GM12875 (cell line): Measurements from ENCODE around the gene CRACDL.

Source experiments
- H3K4me3 ChIP-seq: one replicate; pipeline ENCODE4 v1.5.1; 2011; ENCODE audit warnings: low read depth, low read length, control low read depth
- TF ChIP-seq, protein P1 (sequence below): IDR thresholded peaks from 2 replicates; pipeline ENCODE4 v1.5.1; 2011; ENCODE audit warnings: low read depth, mild to moderate bottlenecking, control low read depth, inconsistent platforms, low read length, moderate library complexity, borderline replicate concordance; ENCODE audit not compliant: insufficient read depth

Gene CRACDL

DNA sequence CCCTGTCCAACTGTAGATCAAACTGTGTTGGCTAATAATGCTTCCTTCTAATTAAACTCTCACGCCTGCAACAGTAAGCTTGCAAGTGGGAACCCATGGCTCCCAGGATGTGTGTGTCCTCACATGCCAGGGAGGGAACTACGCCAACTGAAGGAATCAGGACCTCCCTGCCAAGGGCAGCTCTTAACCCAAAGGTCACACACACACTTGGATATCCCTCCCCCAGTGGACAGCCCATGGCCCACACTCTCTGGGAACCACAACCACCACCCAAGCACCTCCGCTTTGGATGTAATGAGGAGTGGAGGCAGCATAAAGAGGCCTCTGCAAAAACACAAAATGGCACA, 102.1 kb downstream of the CRACDL start:
- H3K4me3 ChIP-seq: no peak overlapping the region
- TF ChIP-seq, protein P1, sequence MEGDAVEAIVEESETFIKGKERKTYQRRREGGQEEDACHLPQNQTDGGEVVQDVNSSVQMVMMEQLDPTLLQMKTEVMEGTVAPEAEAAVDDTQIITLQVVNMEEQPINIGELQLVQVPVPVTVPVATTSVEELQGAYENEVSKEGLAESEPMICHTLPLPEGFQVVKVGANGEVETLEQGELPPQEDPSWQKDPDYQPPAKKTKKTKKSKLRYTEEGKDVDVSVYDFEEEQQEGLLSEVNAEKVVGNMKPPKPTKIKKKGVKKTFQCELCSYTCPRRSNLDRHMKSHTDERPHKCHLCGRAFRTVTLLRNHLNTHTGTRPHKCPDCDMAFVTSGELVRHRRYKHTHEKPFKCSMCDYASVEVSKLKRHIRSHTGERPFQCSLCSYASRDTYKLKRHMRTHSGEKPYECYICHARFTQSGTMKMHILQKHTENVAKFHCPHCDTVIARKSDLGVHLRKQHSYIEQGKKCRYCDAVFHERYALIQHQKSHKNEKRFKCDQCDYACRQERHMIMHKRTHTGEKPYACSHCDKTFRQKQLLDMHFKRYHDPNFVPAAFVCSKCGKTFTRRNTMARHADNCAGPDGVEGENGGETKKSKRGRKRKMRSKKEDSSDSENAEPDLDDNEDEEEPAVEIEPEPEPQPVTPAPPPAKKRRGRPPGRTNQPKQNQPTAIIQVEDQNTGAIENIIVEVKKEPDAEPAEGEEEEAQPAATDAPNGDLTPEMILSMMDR: no peak

DNA sequence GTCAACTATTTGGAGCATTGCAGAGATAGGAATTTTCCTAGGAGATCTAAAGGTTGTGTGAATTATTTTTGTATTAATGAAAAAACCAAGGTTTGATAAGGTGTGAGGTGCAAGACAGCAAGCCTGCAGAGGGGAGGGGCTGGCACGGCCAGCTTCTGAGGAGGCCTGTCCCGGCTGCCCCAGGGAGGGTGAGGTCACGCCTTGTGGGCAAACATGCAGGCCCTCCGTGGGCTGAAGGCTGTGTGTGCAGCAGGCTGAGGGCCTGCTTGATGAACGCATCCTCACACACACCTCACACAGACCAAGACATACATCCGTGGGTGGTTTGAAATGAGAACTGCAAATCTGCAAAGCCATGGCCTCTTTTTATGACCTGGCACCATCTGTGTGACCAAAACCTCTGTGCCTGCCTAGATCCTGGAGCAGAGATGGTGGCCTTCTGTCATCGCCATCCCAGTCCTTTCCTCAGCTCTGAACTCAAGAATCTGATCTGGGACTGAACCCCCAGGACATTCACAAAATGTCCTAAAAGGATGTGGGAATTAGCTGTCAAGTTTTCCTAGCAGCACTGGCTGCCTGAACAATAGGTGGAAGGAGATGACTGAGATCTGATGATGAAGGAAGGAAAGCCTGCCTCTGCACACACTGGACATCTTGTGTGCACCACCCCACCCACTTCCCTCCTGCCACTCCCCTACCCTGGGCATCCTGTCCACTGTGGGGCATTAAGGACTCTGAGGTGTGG, 102.7 kb downstream of the CRACDL start:
- TF ChIP-seq, protein P1: no peak

DNA sequence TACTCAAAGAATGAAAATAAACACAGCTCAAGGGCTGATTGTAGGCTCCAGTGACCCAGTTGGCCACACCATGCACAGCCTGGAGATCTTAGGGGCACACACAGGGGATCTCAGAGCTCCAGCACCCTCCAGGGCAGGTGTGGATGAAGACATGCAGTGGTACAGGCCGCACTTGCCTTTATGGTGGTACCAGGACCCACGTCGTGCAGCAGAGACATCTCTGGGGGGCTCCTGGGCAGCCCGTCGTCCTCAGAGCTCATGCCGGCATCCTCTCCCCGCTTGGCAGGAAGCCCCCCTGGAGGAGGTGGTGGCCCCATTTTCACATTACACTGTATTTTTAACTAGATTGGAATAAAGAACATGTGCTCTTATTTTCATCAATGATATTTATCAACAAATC, 103.9 kb downstream of the CRACDL start:
- TF ChIP-seq, protein P1: no peak
- no peak overlapping the region for H3K4me3 ChIP-seq

More for the DNA sequence above, 102.7 kb downstream of the CRACDL start:
- no peak overlapping the region for H3K4me3 ChIP-seq

DNA sequence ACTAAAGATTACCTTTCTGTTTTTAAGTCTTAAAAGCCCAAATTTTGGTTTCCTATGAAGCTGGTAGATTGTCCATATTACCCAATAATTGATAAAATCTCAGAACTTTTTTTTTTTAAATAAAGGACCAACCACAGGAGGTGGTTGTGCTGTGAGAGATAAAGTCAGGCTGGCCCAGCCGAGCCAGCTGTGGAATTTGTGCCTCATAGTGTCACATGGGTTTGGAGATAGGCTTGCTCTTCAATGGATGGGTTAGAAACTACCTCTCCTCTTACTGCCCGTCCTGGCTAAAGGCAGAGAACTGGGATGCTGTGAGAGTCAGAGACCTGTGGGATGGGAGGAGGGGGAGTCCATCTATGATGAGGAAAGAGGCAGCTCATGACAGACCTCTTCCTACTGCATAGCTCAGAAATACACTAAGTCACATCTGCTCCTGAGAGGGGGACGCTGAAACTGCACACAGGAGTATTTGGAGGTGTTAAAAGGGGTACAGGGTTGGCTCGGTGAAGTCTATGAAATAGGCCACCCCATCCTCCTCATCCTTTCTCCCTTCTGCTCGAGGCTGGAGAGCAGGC, 105.4 kb downstream of the CRACDL start:
- H3K4me3 ChIP-seq: no peak overlapping the region
- TF ChIP-seq, protein P1: no peak

DNA sequence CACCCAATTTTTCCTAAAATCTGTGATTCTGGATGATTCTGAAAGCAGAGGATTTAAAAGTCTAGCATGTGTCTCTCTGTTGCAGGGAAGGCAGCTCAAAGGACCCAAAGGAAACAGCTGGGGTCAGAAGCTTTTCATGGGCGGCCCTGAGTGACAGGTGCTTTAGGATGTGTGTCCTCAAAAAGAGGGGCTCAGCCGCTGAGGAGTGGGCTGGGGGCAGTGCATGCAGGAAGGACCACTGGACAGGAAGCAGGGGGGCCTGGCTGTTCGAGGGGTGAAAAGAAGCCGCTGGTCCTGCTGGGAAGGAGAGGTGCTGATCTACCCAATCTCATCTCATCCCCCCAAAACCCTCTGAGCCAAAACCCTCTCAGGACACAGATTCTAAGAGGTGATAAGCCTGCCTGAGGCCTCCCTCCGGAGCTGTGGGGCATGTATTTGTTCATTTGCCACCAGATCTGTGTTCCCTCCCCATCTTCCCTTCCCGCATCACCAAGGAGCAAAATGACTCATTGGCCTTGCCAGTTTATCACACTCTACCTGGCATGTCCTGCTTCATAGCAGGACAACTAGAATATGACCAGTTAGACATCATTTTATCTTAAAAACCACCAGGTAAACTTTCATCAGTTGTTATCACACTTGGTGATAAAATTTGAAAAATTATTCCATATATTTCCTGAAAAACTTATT, 106.3 kb downstream of the CRACDL start:
- TF ChIP-seq, protein P1: no peak

DNA sequence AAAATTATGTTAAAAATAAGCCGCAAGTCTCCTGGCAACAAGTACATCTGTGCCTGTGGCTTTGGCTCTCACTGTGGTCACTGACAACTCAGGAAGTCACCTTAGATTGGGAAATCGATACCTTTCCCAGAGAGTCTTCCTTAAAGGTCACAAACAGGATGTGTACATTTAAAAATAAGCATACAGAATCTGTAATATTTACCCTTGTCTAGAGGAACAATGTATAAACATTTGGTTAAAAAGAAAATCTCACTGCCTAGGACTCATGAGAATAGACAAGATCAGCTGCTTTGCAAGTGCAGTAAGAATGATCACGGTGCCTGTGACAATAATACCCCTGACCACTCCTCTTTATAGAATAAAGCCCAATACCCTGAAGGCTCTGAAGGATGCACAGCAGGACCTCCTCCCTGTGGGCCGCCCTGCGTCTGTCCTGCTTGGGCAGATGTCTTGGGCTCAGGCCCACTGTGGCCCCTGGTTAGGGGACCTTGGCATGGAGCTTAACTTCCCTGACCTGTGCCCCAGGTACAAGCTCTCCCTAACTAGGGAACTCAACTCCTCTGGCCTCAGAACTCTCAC, 107.1 kb downstream of the CRACDL start:
- H3K4me3 ChIP-seq: no peak overlapping the region
- TF ChIP-seq, protein P1: no peak

More for the DNA sequence above, 106.3 kb downstream of the CRACDL start:
- no peak overlapping the region for H3K4me3 ChIP-seq
